Measurements from ENCODE around the gene DHRSX.
"Not testable (repeated sequence)": the region's sequence is repeated elsewhere in the genome, so short reads cannot be mapped to it uniquely, and the experiment has no call there.

Gene DHRSX

DNA sequence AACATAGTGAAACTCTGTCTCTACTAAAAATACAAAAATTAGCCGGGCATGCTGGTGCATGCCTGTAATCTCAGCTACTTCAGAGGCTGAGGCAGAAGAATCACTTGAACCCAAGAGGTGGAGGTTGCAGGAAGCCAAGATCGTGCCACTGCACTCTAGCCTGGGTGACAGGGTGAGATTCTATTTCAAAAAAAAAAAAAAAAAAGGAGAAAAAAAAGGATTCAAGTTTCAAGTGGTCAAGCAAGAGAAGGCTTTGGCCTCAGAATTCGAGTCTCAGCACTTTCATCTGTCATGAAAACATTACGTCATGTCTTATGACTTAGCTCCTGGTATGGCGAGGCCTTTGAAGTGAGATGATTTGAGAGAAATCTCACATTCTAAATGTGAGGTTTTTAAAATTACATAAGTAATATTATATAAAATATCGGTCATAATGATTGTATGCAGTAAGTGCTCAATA, 21.2 kb upstream of the DHRSX start:
- Histone ChIP-seq H3K27me3 (ENCODE audit: insufficient read depth, low read depth) (no peaks in the 10 kb centered on the region), H3K27ac (no peak overlapping the region), H3K36me3 (ENCODE audit: insufficient read depth) (no peaks in the 10 kb centered on the region), H2AFZ (ENCODE audit: low read depth) (no peak overlapping the region), H3K4me3 (IDR thresholded peaks at IDR 0.05; ENCODE audit: insufficient read depth, low read depth, low read length) (no peak overlapping the region), H3K4me1 (ENCODE audit: low read depth, poor library complexity, severe bottlenecking) (no peaks in the 10 kb centered on the region), H3K79me2 (ENCODE audit: insufficient read depth, low read depth) (no peaks in the 10 kb centered on the region), H4K20me1 (ENCODE audit: insufficient read depth) (no peaks in the 10 kb centered on the region), H3K4me2 (no peak overlapping the region), H3K9ac (no peak overlapping the region)
- TF ChIP-seq, protein P1, sequence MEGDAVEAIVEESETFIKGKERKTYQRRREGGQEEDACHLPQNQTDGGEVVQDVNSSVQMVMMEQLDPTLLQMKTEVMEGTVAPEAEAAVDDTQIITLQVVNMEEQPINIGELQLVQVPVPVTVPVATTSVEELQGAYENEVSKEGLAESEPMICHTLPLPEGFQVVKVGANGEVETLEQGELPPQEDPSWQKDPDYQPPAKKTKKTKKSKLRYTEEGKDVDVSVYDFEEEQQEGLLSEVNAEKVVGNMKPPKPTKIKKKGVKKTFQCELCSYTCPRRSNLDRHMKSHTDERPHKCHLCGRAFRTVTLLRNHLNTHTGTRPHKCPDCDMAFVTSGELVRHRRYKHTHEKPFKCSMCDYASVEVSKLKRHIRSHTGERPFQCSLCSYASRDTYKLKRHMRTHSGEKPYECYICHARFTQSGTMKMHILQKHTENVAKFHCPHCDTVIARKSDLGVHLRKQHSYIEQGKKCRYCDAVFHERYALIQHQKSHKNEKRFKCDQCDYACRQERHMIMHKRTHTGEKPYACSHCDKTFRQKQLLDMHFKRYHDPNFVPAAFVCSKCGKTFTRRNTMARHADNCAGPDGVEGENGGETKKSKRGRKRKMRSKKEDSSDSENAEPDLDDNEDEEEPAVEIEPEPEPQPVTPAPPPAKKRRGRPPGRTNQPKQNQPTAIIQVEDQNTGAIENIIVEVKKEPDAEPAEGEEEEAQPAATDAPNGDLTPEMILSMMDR (conservative IDR thresholded peaks at IDR 0.05; ENCODE audit: low read depth, low read length) = no peak

DNA sequence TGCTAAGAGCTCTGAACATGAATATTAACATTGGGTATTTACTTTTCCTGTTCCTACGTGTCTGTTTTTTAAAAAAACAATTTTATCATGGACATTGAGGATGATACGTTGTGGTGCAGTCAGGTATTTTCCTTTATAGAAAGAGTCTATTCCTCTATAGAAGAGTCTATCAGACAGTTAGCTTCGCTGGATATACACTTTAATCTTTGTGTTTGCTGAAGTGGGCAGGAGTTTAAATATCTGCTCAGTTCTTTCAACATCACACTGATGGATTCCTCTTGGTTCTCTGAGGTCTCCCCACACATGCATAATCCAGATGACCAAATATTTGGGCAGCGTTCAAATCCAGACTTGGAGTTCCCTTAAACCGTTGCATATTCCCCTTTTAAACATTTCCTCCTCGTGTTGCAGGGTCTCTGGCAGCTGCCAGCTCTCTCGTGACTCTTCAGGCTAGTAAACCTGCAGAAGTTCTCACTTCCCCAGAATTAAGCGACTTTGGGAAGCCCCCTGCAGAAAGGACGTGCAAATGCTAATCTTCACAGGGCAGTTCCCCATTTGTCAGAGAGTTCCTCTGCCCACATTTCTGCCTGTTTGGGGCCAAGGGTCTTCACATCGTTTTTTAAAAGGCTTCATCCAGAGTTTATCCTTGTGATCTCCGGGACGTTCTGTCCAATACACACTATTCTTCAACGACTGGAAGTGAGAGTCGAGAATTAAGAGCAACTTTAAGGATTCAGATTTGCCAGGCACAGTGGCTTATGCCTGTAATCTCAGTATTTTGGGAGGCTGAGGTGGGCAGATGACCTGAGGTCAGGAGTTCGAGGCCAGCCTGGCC, 20.5 kb upstream of the DHRSX start:
- no peak overlapping the region for H2AFZ ChIP-seq (ENCODE audit: low read depth)

DNA sequence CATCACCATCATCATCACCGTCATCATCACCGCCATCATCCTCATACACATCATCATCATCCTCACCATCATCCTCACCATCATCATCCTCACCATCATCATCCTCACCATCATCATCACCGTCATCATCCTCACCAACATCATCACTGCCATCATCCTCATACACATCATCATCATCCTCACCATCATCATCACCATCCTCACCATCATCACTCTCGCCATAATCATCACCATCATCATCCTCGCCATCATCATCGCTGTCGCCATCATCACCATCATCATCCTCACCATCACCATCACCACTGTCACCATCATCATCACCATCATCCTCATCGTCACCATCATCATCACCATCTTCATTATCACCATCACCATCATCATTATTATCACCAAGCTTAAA, 19.8 kb upstream of the DHRSX start:
- Histone ChIP-seq H3K79me2 (ENCODE audit: insufficient read depth, low read depth) (no peaks in the 10 kb centered on the region), H3K4me3 (IDR thresholded peaks at IDR 0.05; ENCODE audit: insufficient read depth, low read depth, low read length) (no peak overlapping the region), H3K27me3 (ENCODE audit: insufficient read depth, low read depth) (no peaks in the 10 kb centered on the region), H2AFZ (ENCODE audit: low read depth) (no peak overlapping the region), H3K36me3 (ENCODE audit: insufficient read depth) (no peaks in the 10 kb centered on the region), H3K9ac (no peak overlapping the region), H3K4me2 (no peak overlapping the region), H4K20me1 (ENCODE audit: insufficient read depth) (no peaks in the 10 kb centered on the region), H3K27ac (no peak overlapping the region), H3K4me1 (ENCODE audit: low read depth, poor library complexity, severe bottlenecking) (no peaks in the 10 kb centered on the region)
- TF ChIP-seq, protein P1 (conservative IDR thresholded peaks at IDR 0.05; ENCODE audit: low read depth, low read length) = no peak

More for the DNA sequence above, 20.5 kb upstream of the DHRSX start:
- no peak overlapping the region for H3K4me2 ChIP-seq
- no peaks in the 10 kb centered on the region for H4K20me1 ChIP-seq (ENCODE audit: insufficient read depth)
- TF ChIP-seq, protein P1 (conservative IDR thresholded peaks at IDR 0.05; ENCODE audit: low read depth, low read length) = no peak
- H3K79me2 ChIP-seq (ENCODE audit: insufficient read depth, low read depth) = no peaks in the 10 kb centered on the region
- H3K9ac ChIP-seq = no peak overlapping the region
- H3K27me3 ChIP-seq (ENCODE audit: insufficient read depth, low read depth) = no peaks in the 10 kb centered on the region
- H3K4me3 ChIP-seq (IDR thresholded peaks at IDR 0.05; ENCODE audit: insufficient read depth, low read depth, low read length) = no peak overlapping the region
- H3K27ac ChIP-seq = no peak overlapping the region
- no peaks in the 10 kb centered on the region for H3K36me3 ChIP-seq (ENCODE audit: insufficient read depth)
- H3K4me1 ChIP-seq (ENCODE audit: low read depth, poor library complexity, severe bottlenecking) = no peaks in the 10 kb centered on the region

DNA sequence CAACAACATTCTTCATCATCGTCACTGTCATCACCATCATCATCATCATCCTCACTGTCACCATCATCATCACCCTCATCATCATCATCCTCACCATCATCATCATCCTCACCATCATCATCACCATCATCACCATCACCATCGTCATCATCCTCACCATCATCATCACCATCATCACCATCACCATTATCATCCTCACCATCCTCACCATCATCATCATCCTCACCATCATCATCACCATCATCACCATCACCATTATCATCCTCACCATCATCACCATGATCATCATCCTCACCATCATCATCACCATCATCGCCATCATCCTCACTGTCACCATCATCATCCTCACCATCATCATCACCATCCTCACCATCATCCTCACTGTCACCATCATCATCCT, 18.9 kb upstream of the DHRSX start:
- not testable (repeated sequence) for H4K20me1 ChIP-seq (ENCODE audit: insufficient read depth); H3K79me2 ChIP-seq (ENCODE audit: insufficient read depth, low read depth); H3K27ac ChIP-seq; H3K4me3 ChIP-seq (IDR thresholded peaks at IDR 0.05; ENCODE audit: insufficient read depth, low read depth, low read length); H3K36me3 ChIP-seq (ENCODE audit: insufficient read depth); H3K9ac ChIP-seq; H3K4me1 ChIP-seq (ENCODE audit: low read depth, poor library complexity, severe bottlenecking); H3K27me3 ChIP-seq (ENCODE audit: insufficient read depth, low read depth); H3K4me2 ChIP-seq; H2AFZ ChIP-seq (ENCODE audit: low read depth)

DNA sequence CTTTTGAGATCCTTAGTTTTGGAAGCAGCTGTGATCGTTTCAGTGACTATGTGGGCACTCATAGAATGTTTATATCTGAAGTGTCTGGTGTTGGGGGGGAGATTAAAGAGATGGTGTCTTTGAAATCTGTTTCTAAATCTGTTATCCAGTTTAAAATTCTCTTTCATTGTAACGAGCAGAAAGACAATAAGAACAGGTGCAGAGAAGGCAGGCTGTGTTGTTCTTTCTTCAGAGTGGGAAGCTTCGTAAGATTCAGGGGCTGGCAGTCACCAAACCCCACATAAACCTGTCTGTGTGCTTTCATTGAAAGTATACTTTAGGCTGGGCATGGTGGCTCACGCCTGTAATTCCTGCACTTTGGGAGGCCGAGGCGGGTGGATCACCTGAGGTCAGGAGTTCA, 16.3 kb upstream of the DHRSX start:
- no peak overlapping the region for H3K4me3 ChIP-seq (IDR thresholded peaks at IDR 0.05; ENCODE audit: insufficient read depth, low read depth, low read length)
- H3K79me2 ChIP-seq (ENCODE audit: insufficient read depth, low read depth) = no peaks in the 10 kb centered on the region
- no peaks in the 10 kb centered on the region for H3K36me3 ChIP-seq (ENCODE audit: insufficient read depth)
- H3K27me3 ChIP-seq (ENCODE audit: insufficient read depth, low read depth) = no peaks in the 10 kb centered on the region
- H3K4me1 ChIP-seq (ENCODE audit: low read depth, poor library complexity, severe bottlenecking) = no peaks in the 10 kb centered on the region
- H3K9ac ChIP-seq = no peak overlapping the region
- no peak overlapping the region for H3K27ac ChIP-seq
- H3K4me2 ChIP-seq = no peak overlapping the region
- TF ChIP-seq, protein P1 (conservative IDR thresholded peaks at IDR 0.05; ENCODE audit: low read depth, low read length) = no peak
- H4K20me1 ChIP-seq (ENCODE audit: insufficient read depth) = no peaks in the 10 kb centered on the region
- H2AFZ ChIP-seq (ENCODE audit: low read depth) = no peak overlapping the region
